Measurements from ENCODE around the gene USP3.

- no peak for TF ChIP-seq CTCF (IDR thresholded peaks at IDR 0.05)
- TF ChIP-seq POLR2A (IDR thresholded peaks at IDR 0.05) = no peak
Measured at GRCh38 chr15:63457379-63457778, 47.0 kb upstream of the USP3 start.

Data from esophagus squamous epithelium (tissue), 4 donors.